Spleen (tissue), 11 donors: ENCODE results near the gene NR3C2. TPM values are rescaled to one million over a fixed set of nuclear protein-coding genes. Genes with fewer than 3 reads are reported as not detected.
"Not testable (repeated sequence)": the region's sequence is repeated elsewhere in the genome, so short reads cannot be mapped to it uniquely, and the experiment has no call there.

Source experiments
- DNase-seq: peaks from one replicate; pipeline ENCODE4 v3.0.0-alpha.2; 2020
- H3K27ac ChIP-seq, 8 donors: fragments of 200-600 bp; sonication (generic) in 7 of 8; 1 replicate in 4 of 8; 2 replicates in 4 of 8; pipeline versions ENCODE4 v1.5.0 to v1.8.0; 2016 to 2021; ENCODE audit warnings: inconsistent platforms in 4 of 8, mild to moderate bottlenecking in 4 of 8, moderate library complexity in 1 of 8
- H3K27me3 ChIP-seq, 7 donors: fragments of 200-600 bp; sonication (generic) in 6 of 7; replicated peaks in 1 of 7; 1 replicate in 4 of 7; 2 replicates in 3 of 7; pipeline versions ENCODE4 v1.5.0 to v1.8.0; 2016 to 2021; ENCODE audit warnings: inconsistent platforms in 3 of 7, mild to moderate bottlenecking in 1 of 7
- H3K36me3 ChIP-seq, 6 donors: fragments of 200-600 bp; sonication (generic) in 5 of 6; 1 replicate in 4 of 6; 2 replicates in 2 of 6; pipeline versions ENCODE4 v1.5.0 to v1.8.0; 2016 to 2021; ENCODE audit warnings: inconsistent platforms in 2 of 6
- H3K4me1 ChIP-seq, 6 donors: fragments of 200-600 bp; sonication (generic) in 5 of 6; 1 replicate in 3 of 6; 2 replicates in 3 of 6; pipeline versions ENCODE4 v1.5.0 to v1.8.0; 2016 to 2021; ENCODE audit warnings: inconsistent platforms in 3 of 6
- H3K4me3 ChIP-seq, 8 donors: fragments of 200-600 bp; sonication (generic) in 7 of 8; 1 replicate in 4 of 8; 2 replicates in 4 of 8; pipeline versions ENCODE4 v1.5.0 to v1.8.0; 2016 to 2021; ENCODE audit warnings: inconsistent platforms in 4 of 8, mild to moderate bottlenecking in 4 of 8, moderate library complexity in 2 of 8
- H3K9me3 ChIP-seq, 8 donors: fragments of 200-600 bp; sonication (generic) in 7 of 8; 1 replicate in 4 of 8; 2 replicates in 4 of 8; pipeline versions ENCODE4 v1.5.0 to v1.8.0; 2016 to 2021; ENCODE audit warnings: inconsistent platforms in 4 of 8
- CTCF ChIP-seq, 11 experiments: fragments of 200-600 bp in 7 of 11; fragments of 450-650 bp in 4 of 11; sonication (generic) in 4 of 11; IDR thresholded peaks in 8 of 11; conservative IDR thresholded peaks in 3 of 11; 1 replicate in 7 of 11; 2 replicates in 4 of 11; pipeline versions ENCODE4 v1.4.0 to v1.8.0; 2016 to 2021; ENCODE audit warnings: antibody characterized with exemption in 11 of 11, inconsistent platforms in 4 of 11, mild to moderate bottlenecking in 1 of 11
- POLR2A ChIP-seq, 3 donors: fragments of 450-650 bp; IDR thresholded peaks; one replicate each; pipeline ENCODE4 v1.5.1; 2017; ENCODE audit warnings: antibody characterized with exemption in 3 of 3, mild to moderate bottlenecking in 1 of 3
- POLR2AphosphoS5 ChIP-seq, 3 donors: sonication (generic); formaldehyde crosslinking; IDR thresholded peaks; one replicate each; pipeline ENCODE4 v1.5.1; 2017; ENCODE audit warnings: antibody characterized with exemption in 3 of 3
- WGBS, 5 donors: extraction: QIAGEN DNeasy Blood & Tissue Kit in 3 of 5; methylation state at CpG; one replicate each; pipeline versions ENCODE4 v1.1.5 to v1.1.7; 2013 to 2018; 5-methylcytosine and 5-hydroxymethylcytosine counted together
- intact Hi-C: fragments of 100-400 bp; cut with DNase I; formaldehyde crosslinking; loops from one replicate; pipeline ENCODE4 v1.15.0; 2023; ENCODE audit warnings: low total_unique reads
- polyA plus RNA-seq, 3 donors: library from polyadenylated mRNA; stranded (reverse); fragments of 200-250 nt; gene quantifications; one replicate each; pipeline ENCODE4 v1.2.1, GENCODE V29; 2013
- total RNA-seq, 7 donors: library from RNA; depleted of rRNA in 3 of 7; stranded (reverse); fragments of >200 nt in 3 of 7; fragmentation: NEBNext Ultra II Directional in 4 of 7; extraction: Animal tissue kit (Norgen Biotek cat#: 25700) in 4 of 7; gene quantifications; one replicate each; pipeline versions ENCODE4 v1.1.0 to v1.2.1, GENCODE V29; 2016 to 2021
- donor health status: healthy with polysubstance abuse.
- donor health status: DM: no; HTN: no; CAD: no; lungs with moderate emphysema.
- donor health status: DM: no; HTN: no; CAD: no.
- donor health status: Bipolar disorder and iron deficiency.
- donor health status: healthy.
- donor health status: DM: no; HTN: no; CAD: no.
- donor health status: DM: yes; HTN: yes; CAD: no.

NR3C2 gene
- total and polyA plus RNA-seq, 10 donors: 1.2 to 25.9 (median 16.2) TPM

GRCh38 chr4:148089624-148090023, 352.6 kb downstream of the NR3C2 start:
- no peaks in the 10 kb centered on the region for H3K27me3 ChIP-seq
- no peaks in the 10 kb centered on the region for H3K4me1 ChIP-seq
- H3K4me3 ChIP-seq: no peak overlapping the region
- intact Hi-C loops: no loop called here
- H3K27ac ChIP-seq: no peak overlapping the region
- no peaks in the 10 kb centered on the region for H3K9me3 ChIP-seq
- no peak for TF ChIP-seq CTCF (IDR thresholded peaks at IDR 0.05 in 8 of 11, conservative IDR thresholded peaks at IDR 0.05 in 3 of 11)
- peak in 1 of 3 donors; percentile 7 for TF ChIP-seq POLR2AphosphoS5 (IDR thresholded peaks at IDR 0.05)
- peaks cover 0 to 11% (median 0%) of the 10 kb centered on the region in 6 donors for H3K36me3 ChIP-seq
- no peak for DNase-seq
- WGBS, 5 donors: 91 to 98% (median 92%) methylated on average over 6 of the region's 6 CpGs

- H3K9me3 ChIP-seq, H3K4me1 ChIP-seq, H3K27ac ChIP-seq, H3K4me3 ChIP-seq, H3K27me3 ChIP-seq, intact Hi-C loops, DNase-seq: not testable (repeated sequence)
- H3K36me3 ChIP-seq: peaks cover 0 to 52% (median 14%) of the 10 kb centered on the region in 6 donors
- 83 to 98% (median 90%) methylated on average over 2 to 4 of the region's 4 CpGs for WGBS, 5 donors
Observed at GRCh38 chr4:148083073-148083472, 359.1 kb downstream of the NR3C2 start.

GRCh38 chr4:148081745-148082144, 360.5 kb downstream of the NR3C2 start:
- no peak overlapping the region for H3K4me3 ChIP-seq
- H3K9me3 ChIP-seq: peaks cover 0 to 11% (median 3%) of the 10 kb centered on the region in 8 donors
- no peak overlapping the region for H3K27ac ChIP-seq
- DNase-seq: no peak
- intact Hi-C loops: no loop called here
- no peaks in the 10 kb centered on the region for H3K4me1 ChIP-seq
- WGBS, 5 donors: 88 to 95% (median 91%) methylated on average over 3 of the region's 3 CpGs
- TF ChIP-seq POLR2A (IDR thresholded peaks at IDR 0.05) (no peak), CTCF (IDR thresholded peaks at IDR 0.05 in 8 of 11, conservative IDR thresholded peaks at IDR 0.05 in 3 of 11) (no peak), POLR2AphosphoS5 (IDR thresholded peaks at IDR 0.05) (peak in 1 of 3 donors; percentile 8)
- H3K36me3 ChIP-seq: peaks cover 0 to 66% (median 14%) of the 10 kb centered on the region in 6 donors
- H3K27me3 ChIP-seq: no peaks in the 10 kb centered on the region

- intact Hi-C loops: no loop called here
- Histone ChIP-seq H3K4me3 (no peak overlapping the region), H3K4me1 (no peaks in the 10 kb centered on the region), H3K27me3 (no peaks in the 10 kb centered on the region), H3K9me3 (peaks cover 0 to 16% (median 7%) of the 10 kb centered on the region in 8 donors), H3K27ac (no peak overlapping the region), H3K36me3 (peaks cover 0 to 71% (median 14%) of the 10 kb centered on the region in 6 donors)
- TF ChIP-seq POLR2AphosphoS5 (IDR thresholded peaks at IDR 0.05) (no peak), POLR2A (IDR thresholded peaks at IDR 0.05) (no peak), CTCF (IDR thresholded peaks at IDR 0.05 in 8 of 11, conservative IDR thresholded peaks at IDR 0.05 in 3 of 11) (no peak)
- WGBS, 5 donors: 94 to 98% (median 97%) methylated on average over 11 to 12 of the region's 12 CpGs
- no peak for DNase-seq
Observed at GRCh38 chr4:148081267-148081666, 360.9 kb downstream of the NR3C2 start.

- DNase-seq: no peak
- TF ChIP-seq POLR2A (IDR thresholded peaks at IDR 0.05) (no peak), POLR2AphosphoS5 (IDR thresholded peaks at IDR 0.05) (no peak), CTCF (IDR thresholded peaks at IDR 0.05 in 8 of 11, conservative IDR thresholded peaks at IDR 0.05 in 3 of 11) (no peak)
- intact Hi-C loops: no loop called here
- peaks cover 0 to 84% (median 14%) of the 10 kb centered on the region in 6 donors for H3K36me3 ChIP-seq
- H3K9me3 ChIP-seq: peaks cover 0 to 29% (median 20%) of the 10 kb centered on the region in 8 donors
- H3K27ac ChIP-seq: no peak overlapping the region
- H3K4me1 ChIP-seq: no peaks in the 10 kb centered on the region
- H3K4me3 ChIP-seq: no peak overlapping the region
- 84 to 90% (median 89%) methylated on average over 7 of the region's 7 CpGs for WGBS, 5 donors
- no peaks in the 10 kb centered on the region for H3K27me3 ChIP-seq
Observed at GRCh38 chr4:148079961-148080360, 362.3 kb downstream of the NR3C2 start.
